GM10248 (cell line): Measurements from ENCODE around the gene ZXDC.

ENCODE experiments used
- CTCF ChIA-PET: fragments of 300-600 bp; sonication (Branson Sonifier 250); formaldehyde crosslinking; extraction: SDS; loops from one replicate; lab custom pipeline; 2021; ENCODE audit warnings: antibody characterized with exemption; lab: Yijun Ruan, JAX
- POLR2A ChIA-PET: fragments of 350-650 bp; sonication (Branson Sonifier 250); formaldehyde crosslinking; extraction: SDS; loops from one replicate; lab custom pipeline; 2020; ENCODE audit warnings: antibody characterized with exemption; lab: Yijun Ruan, JAX
- DNase-seq: peaks from one replicate; pipeline ENCODE4 v3.0.0; 2012; ENCODE audit errors: extremely low spot score
- TF ChIP-seq, protein P1 (sequence below): IDR thresholded peaks from 2 replicates; pipeline ENCODE4 v1.5.1; 2012; ENCODE audit warnings: mild to moderate bottlenecking, low read depth; ENCODE audit errors: extremely low read depth, missing control alignments, control extremely low read depth

Gene ZXDC

GRCh38 chr3:126447456-126448106 is 28.1 kb downstream of the ZXDC start:
- ChIA-PET CTCF (interaction anchor here (1.0 to 2.7 kb wide), 3 partner anchors 19 to 28 kb away, joined by 4 to 6 read pairs (median 4); partner anchors contain the start of gene ZXDC), POLR2A (no interaction called here)
- DNase-seq, result no peak
- TF ChIP-seq, protein P1, sequence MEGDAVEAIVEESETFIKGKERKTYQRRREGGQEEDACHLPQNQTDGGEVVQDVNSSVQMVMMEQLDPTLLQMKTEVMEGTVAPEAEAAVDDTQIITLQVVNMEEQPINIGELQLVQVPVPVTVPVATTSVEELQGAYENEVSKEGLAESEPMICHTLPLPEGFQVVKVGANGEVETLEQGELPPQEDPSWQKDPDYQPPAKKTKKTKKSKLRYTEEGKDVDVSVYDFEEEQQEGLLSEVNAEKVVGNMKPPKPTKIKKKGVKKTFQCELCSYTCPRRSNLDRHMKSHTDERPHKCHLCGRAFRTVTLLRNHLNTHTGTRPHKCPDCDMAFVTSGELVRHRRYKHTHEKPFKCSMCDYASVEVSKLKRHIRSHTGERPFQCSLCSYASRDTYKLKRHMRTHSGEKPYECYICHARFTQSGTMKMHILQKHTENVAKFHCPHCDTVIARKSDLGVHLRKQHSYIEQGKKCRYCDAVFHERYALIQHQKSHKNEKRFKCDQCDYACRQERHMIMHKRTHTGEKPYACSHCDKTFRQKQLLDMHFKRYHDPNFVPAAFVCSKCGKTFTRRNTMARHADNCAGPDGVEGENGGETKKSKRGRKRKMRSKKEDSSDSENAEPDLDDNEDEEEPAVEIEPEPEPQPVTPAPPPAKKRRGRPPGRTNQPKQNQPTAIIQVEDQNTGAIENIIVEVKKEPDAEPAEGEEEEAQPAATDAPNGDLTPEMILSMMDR, result no peak

- CTCF ChIA-PET, result interaction anchor here (2.4 to 2.7 kb wide), 2 partner anchors 12 to 26 kb away, joined by 6 to 14 read pairs; no protein-coding TSS in a partner anchor
- POLR2A ChIA-PET, result no interaction called here
- no peak for DNase-seq
- TF ChIP-seq, protein P1, result no peak
Observed at GRCh38 chr3:126446791-126447190, 28.9 kb downstream of the ZXDC start.

- DNase-seq, result no peak
- POLR2A ChIA-PET, result no interaction called here
- TF ChIP-seq, protein P1, result no peak
- CTCF ChIA-PET, result interaction anchor here (2.4 to 2.7 kb wide), 2 partner anchors 11 to 26 kb away, joined by 6 to 14 read pairs; no protein-coding TSS in a partner anchor
Observed at GRCh38 chr3:126446301-126446700, 29.4 kb downstream of the ZXDC start.

GRCh38 chr3:126445506-126445905 is 30.2 kb downstream of the ZXDC start:
- TF ChIP-seq, protein P1, result no peak
- POLR2A ChIA-PET, result no interaction called here
- CTCF ChIA-PET, result interaction anchor here (2.4 to 2.7 kb wide), 2 partner anchors 10 to 27 kb away, joined by 6 to 14 read pairs; no protein-coding TSS in a partner anchor
- DNase-seq, result no peak

- ChIA-PET POLR2A (no interaction called here), CTCF (no interaction called here)
- DNase-seq, result no peak
Observed at GRCh38 chr3:126442856-126443242, 32.8 kb downstream of the ZXDC start.

DNA sequence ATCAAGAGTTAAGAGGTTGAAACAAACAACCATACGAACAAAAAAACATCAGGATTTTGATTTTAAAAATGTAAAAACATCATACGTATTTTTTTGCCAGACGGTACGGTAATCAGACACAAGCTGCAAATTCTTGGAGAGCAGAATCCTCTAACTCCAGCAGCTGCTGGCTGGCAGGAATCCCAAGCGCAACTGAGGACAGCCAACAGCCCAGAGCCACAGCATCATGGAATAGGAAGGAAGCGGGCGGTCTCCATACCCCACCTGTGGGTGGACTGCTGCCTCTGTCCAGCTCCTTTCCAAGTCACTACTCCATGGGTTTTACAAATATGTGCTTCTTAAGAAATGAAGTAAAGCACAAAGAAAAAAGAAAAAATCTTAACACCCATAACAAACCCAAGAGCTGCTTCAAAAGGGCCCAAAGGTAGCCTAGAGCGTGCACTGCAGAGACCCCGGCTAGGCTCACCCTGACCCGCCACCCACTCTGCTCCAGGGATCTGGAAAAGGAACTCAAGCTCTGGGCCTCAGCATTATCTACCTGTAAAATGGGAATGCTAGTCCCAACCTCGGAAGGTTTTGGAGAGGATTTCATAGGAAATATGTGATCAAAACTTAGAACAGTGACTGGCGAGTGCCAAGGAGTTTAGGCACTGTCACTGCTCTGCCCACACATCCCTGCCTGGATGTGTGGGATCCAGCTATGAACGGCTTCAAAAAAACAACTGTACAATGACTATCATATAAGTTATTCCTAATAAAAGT is 33.4 kb downstream of the ZXDC start:
- ChIA-PET CTCF (interaction anchor here (0.8 kb wide), 1 partner anchor 10 kb away, joined by 3 read pairs; no protein-coding TSS in a partner anchor), POLR2A (no interaction called here)
- no peak for DNase-seq
- TF ChIP-seq, protein P1, result no peak

More at GRCh38 chr3:126442856-126443242, 32.8 kb downstream of the ZXDC start:
- TF ChIP-seq, protein P1, result no peak
